ENCODE results near the gene MYO1H. TPM values are rescaled to one million over a fixed set of nuclear protein-coding genes. Genes with fewer than 3 reads are reported as not detected.

The MYO1H gene
- total and polyA plus RNA-seq, 2 of the 13 experiments (the other 11 are each of a cell fraction or from before 2014, with no cell fraction given) = not detected

DNA sequence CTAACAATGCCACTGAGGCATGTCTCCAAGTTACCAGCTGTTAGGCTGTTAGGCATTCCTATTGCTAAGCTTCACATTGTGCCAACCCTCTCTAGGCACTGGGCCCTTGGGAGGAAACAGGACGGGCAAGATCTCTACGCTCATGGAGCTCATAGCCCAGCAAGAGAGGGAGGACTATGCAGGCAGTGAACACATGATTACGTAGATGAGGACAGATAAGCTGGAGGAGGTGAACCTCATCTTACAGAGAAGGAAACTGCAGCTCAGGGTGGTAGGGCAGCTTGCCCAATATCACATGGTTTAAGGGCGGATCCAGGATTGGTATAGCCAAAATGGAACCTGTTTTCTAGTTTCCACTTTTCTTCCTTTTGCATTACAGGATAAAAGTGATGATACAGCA lies 137.5 kb downstream of the MYO1H start:
- Histone ChIP-seq H3K79me2 (ENCODE audit: insufficient read depth, low read length) (no peaks in the 10 kb centered on the region), H3K27me3 (ENCODE audit: control insufficient read depth in 1 of 2, insufficient read depth in 2 of 2, low read length in 2 of 2) (no peaks in the 10 kb centered on the region), H3K36me3 (replicated peaks in 1 of 2; ENCODE audit: control insufficient read depth in 1 of 2, insufficient read depth in 2 of 2, low read length in 2 of 2) (peaks cover 25 to 69% of the 10 kb centered on the region in 2 experiments), H3K9ac (ENCODE audit: insufficient read depth, low read depth, low read length) (no peak overlapping the region), H3K4me2 (ENCODE audit: low read depth, low read length) (no peak overlapping the region), H3K4me1 (ENCODE audit: insufficient read depth, low read length) (peaks cover 10% of the 10 kb centered on the region), H3K9me3 (ENCODE audit: low read length) (no peaks in the 10 kb centered on the region), H3K27ac (ENCODE audit: extremely low read length, insufficient read depth, low read length) (no peak overlapping the region), H2AFZ (ENCODE audit: low read length) (no peak overlapping the region), H3K4me3 (replicated peaks in 1 of 3; ENCODE audit: insufficient read depth in 1 of 3, low read depth in 2 of 3, low read length in 3 of 3) (no peak overlapping the region), H4K20me1 (ENCODE audit: insufficient read depth, low read length) (no peaks in the 10 kb centered on the region)
- ChIA-PET CTCF (ENCODE audit: low intra/inter-chr PET ratio, low total read pairs) (no interaction called here), POLR2A (no interaction called here)
- no peak for FAIRE-seq
- 97% methylated on average over 4 of the region's 4 CpGs for WGBS (ENCODE audit: low lambda C conversion rate)
- in situ Hi-C loops (cut with HindIII; ENCODE audit: extremely low pct_ligation_motif_present, low pct_unique_long_range_greater_than_20kb) = no loop called here
- TF ChIP-seq, protein P1, sequence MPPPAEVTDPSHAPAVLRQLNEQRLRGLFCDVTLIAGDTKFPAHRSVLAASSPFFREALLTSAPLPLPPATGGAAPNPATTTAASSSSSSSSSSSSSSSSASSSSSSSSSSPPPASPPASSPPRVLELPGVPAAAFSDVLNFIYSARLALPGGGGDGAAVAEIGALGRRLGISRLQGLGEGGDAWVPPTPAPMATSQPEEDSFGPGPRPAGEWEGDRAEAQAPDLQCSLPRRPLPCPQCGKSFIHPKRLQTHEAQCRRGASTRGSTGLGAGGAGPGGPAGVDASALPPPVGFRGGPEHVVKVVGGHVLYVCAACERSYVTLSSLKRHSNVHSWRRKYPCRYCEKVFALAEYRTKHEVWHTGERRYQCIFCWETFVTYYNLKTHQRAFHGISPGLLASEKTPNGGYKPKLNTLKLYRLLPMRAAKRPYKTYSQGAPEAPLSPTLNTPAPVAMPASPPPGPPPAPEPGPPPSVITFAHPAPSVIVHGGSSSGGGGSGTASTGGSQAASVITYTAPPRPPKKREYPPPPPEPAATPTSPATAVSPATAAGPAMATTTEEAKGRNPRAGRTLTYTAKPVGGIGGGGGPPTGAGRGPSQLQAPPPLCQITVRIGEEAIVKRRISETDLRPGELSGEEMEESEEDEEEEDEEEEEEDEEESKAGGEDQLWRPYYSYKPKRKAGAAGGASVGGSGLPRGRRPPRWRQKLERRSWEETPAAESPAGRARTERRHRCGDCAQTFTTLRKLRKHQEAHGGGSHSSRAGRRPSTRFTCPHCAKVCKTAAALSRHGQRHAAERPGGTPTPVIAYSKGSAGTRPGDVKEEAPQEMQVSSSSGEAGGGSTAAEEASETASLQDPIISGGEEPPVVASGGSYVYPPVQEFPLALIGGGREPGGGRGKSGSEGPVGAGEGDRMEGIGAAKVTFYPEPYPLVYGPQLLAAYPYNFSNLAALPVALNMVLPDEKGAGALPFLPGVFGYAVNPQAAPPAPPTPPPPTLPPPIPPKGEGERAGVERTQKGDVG (CRISPR knock-in tag; IDR thresholded peaks at IDR 0.05; ENCODE audit: borderline replicate concordance) = no peak
- peak; percentile 22 to 38; a peak in 2 of 4 replicates for TF ChIP-seq MAFK (conservative IDR thresholded peaks at IDR 0.05 in 1 of 2, IDR thresholded peaks at IDR 0.05 in 1 of 2; ENCODE audit: low read length in 2 of 2)
- ATAC-seq = no peak
- BruUV-seq (replicated peaks) = no TSS peak
- intact Hi-C loops (cut with micrococcal nuclease; ENCODE audit: unreplicated experiment) = no loop called here
- DNase-seq (ENCODE audit: low spot score) = no peak

DNA sequence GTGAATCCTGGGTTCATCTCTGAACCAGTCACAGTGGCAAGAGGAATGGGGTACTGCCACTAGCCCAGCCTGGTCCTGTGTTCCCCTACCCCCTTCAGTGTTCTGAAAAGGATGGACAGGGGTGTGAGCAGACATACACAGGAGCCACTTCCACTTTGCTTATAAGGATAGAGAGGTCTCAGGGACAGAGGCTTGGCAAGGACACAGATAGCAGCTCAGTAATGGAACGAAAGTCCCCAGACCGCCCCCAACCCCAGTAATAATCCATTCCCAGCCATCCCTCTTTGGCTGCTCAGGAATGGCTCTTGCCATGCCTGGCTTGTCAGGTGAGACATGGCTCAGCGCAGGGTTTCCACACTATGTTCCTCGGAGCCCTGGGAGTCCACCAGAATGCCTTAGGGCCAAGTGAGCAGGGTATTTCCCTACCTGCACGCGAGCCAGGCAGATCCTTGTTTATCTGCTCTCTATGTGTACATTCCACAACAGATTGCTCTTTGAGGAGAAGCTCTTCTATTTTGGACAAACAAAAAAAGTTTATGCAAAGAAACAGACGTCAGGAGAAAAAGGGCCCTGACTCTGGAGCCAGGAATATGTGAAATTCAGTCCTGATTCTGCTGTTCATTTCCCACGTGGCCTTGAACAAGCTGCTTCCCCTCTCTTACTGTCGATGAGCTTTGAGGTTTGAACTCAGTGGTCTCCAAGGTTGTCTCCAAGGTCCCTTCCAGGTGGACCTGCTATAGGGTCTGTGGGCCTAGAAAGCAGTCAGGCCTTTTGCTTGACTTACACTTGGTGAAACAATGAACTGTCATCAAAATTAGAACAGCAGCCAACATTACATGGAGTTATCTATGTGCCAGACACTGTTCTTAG lies 139.7 kb downstream of the MYO1H start:
- H3K9me3 ChIP-seq (ENCODE audit: low read length) = no peaks in the 10 kb centered on the region
- H3K4me1 ChIP-seq (ENCODE audit: insufficient read depth, low read length) = peaks cover 7% of the 10 kb centered on the region
- 80% methylated on average over 6 of the region's 9 CpGs for WGBS (ENCODE audit: low lambda C conversion rate)
- no peaks in the 10 kb centered on the region for H4K20me1 ChIP-seq (ENCODE audit: insufficient read depth, low read length)
- H3K4me3 ChIP-seq (replicated peaks in 1 of 3; ENCODE audit: insufficient read depth in 1 of 3, low read depth in 2 of 3, low read length in 3 of 3) = no peak overlapping the region
- ChIA-PET CTCF (ENCODE audit: low intra/inter-chr PET ratio, low total read pairs) (no interaction called here), POLR2A (no interaction called here)
- no TSS peak for BruUV-seq (replicated peaks)
- no peak overlapping the region for H3K4me2 ChIP-seq (ENCODE audit: low read depth, low read length)
- no peak for ATAC-seq
- no peaks in the 10 kb centered on the region for H3K79me2 ChIP-seq (ENCODE audit: insufficient read depth, low read length)
- TF ChIP-seq ZNF383 (CRISPR knock-in tag; IDR thresholded peaks at IDR 0.05; ENCODE audit: borderline replicate concordance) = no peak
- in situ Hi-C loops (cut with HindIII; ENCODE audit: extremely low pct_ligation_motif_present, low pct_unique_long_range_greater_than_20kb) = no loop called here
- no peaks in the 10 kb centered on the region for H3K27me3 ChIP-seq (ENCODE audit: control insufficient read depth in 1 of 2, insufficient read depth in 2 of 2, low read length in 2 of 2)
- DNase-seq (ENCODE audit: low spot score) = no peak
- intact Hi-C loops (cut with micrococcal nuclease; ENCODE audit: unreplicated experiment) = no loop called here
- no peak for FAIRE-seq
- H3K9ac ChIP-seq (ENCODE audit: insufficient read depth, low read depth, low read length) = no peak overlapping the region
- H3K36me3 ChIP-seq (replicated peaks in 1 of 2; ENCODE audit: control insufficient read depth in 1 of 2, insufficient read depth in 2 of 2, low read length in 2 of 2) = peaks cover 28 to 82% of the 10 kb centered on the region in 2 experiments
- H2AFZ ChIP-seq (ENCODE audit: low read length) = no peak overlapping the region
- no peak overlapping the region for H3K27ac ChIP-seq (ENCODE audit: extremely low read length, insufficient read depth, low read length)

Data from HepG2 (cell line).